Measurements from ENCODE around the gene ATP6AP1.

ATP6AP1 gene

GRCh38 chrX:154458954-154459778 is 30.7 kb downstream of the ATP6AP1 start:
- H3K27ac ChIP-seq: peak overlapping the region; percentile 59
- no peak for TF ChIP-seq ZFX (IDR thresholded peaks at IDR 0.05; ENCODE audit: borderline replicate concordance)
- TF ChIP-seq CTCF (IDR thresholded peaks at IDR 0.05): no peak

- TF ChIP-seq ZFX (IDR thresholded peaks at IDR 0.05; ENCODE audit: borderline replicate concordance) (no peak), CTCF (IDR thresholded peaks at IDR 0.05) (no peak)
- H3K27ac ChIP-seq: no peak overlapping the region
Measured at GRCh38 chrX:154459832-154460231, 31.4 kb downstream of the ATP6AP1 start.

GRCh38 chrX:154460326-154460725 is 31.8 kb downstream of the ATP6AP1 start:
- no peak overlapping the region for H3K27ac ChIP-seq
- no peak for TF ChIP-seq CTCF (IDR thresholded peaks at IDR 0.05)
- TF ChIP-seq ZFX (IDR thresholded peaks at IDR 0.05; ENCODE audit: borderline replicate concordance): no peak

GRCh38 chrX:154462396-154462795 is 33.9 kb downstream of the ATP6AP1 start:
- no peak overlapping the region for H3K27ac ChIP-seq
- TF ChIP-seq CTCF (IDR thresholded peaks at IDR 0.05): no peak
- no peak for TF ChIP-seq ZFX (IDR thresholded peaks at IDR 0.05; ENCODE audit: borderline replicate concordance)

GRCh38 chrX:154463611-154464220 is 35.2 kb downstream of the ATP6AP1 start:
- H3K27ac ChIP-seq: no peak overlapping the region
- TF ChIP-seq ZFX (IDR thresholded peaks at IDR 0.05; ENCODE audit: borderline replicate concordance) (no peak), CTCF (IDR thresholded peaks at IDR 0.05) (no peak)

GRCh38 chrX:154464806-154465365 is 36.4 kb downstream of the ATP6AP1 start:
- TF ChIP-seq CTCF (IDR thresholded peaks at IDR 0.05) (no peak), ZFX (IDR thresholded peaks at IDR 0.05; ENCODE audit: borderline replicate concordance) (no peak)
- H3K27ac ChIP-seq: no peak overlapping the region

- TF ChIP-seq CTCF (IDR thresholded peaks at IDR 0.05) (no peak), ZFX (IDR thresholded peaks at IDR 0.05; ENCODE audit: borderline replicate concordance) (no peak)
- no peak overlapping the region for H3K27ac ChIP-seq
Measured at GRCh38 chrX:154465601-154466000, 37.1 kb downstream of the ATP6AP1 start.
